OCI-LY7 (cell line): ENCODE results near the gene HAAO.

Experiments
- CTCF ChIP-seq: fragments of 200-600 bp; sonication (generic); conservative IDR thresholded peaks from 2 replicates; pipeline ENCODE4 v1.5.1; 2014; ENCODE audit warnings: mild to moderate bottlenecking, antibody characterized with exemption, low read length, moderate library complexity, mixed read lengths
- EZH2phosphoT487 ChIP-seq: fragments of 200-600 bp; sonication (generic); IDR thresholded peaks from 2 replicates; pipeline ENCODE4 v1.6.1; 2018; ENCODE audit warnings: low read depth, borderline replicate concordance, mild to moderate bottlenecking, mixed run types, antibody characterized with exemption, low read length, moderate library complexity, mixed read lengths

- TF ChIP-seq CTCF (no peak), EZH2phosphoT487 (no peak)
These were observed 2.9 kb upstream of the HAAO start for GRCh38 chr2:42795275-42795674.
